Embryonic facial prominence (tissue), 1 donor: ENCODE results near the gene KIF26B.

Experiments used
- DNase-seq: peaks from one replicate; pipeline ENCODE4 v3.0.0-alpha.2; 2016; ENCODE audit errors: extremely low spot score

KIF26B gene

DNA sequence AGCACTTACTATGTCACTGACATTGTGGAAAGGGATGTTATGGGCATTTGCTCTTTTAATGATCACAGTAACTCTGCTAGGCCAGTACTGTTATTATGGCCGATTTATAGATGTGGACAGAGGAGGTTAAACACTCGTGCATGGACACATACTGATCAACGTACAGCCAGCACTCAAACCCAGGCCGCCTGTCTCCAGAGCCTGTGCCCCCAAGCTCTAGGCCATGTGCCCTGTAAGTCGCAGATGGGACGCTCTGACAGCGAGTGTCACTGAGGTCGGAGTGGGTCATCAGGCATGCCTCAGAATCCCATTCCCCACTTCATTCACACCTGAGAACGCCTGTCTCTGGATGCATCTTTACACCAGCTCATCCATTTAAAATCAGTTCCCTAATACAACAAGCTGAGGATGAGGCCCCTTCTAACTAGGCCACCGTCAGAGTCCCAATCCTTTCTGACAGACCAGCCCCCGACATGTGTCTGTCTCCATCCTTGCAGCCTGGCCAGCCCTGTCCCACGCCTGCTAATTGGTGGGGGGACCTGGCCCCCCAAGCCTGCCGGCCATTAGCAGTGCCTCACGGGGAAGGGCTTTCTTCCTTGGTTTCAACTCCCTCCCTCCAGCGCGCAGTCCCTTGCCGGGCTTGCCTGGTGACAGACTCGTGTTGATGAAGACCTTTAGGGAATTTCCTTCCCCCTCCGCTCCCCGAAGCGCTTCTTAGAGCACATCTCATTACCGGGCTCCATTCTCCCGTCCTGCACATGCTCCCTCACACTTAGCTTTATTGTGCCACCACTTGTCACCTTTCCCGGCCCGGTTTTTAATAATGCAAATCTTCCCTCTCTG is 436.8 kb downstream of the KIF26B start:
- no peak for DNase-seq

- DNase-seq: no peak
These were observed 437.3 kb downstream of the KIF26B start for GRCh38 chr1:245592189-245592460.

GRCh38 chr1:245598524-245599305 is 443.9 kb downstream of the KIF26B start:
- no peak for DNase-seq

GRCh38 chr1:245599371-245600174 is 444.8 kb downstream of the KIF26B start:
- DNase-seq: no peak

GRCh38 chr1:245600658-245601057 is 445.9 kb downstream of the KIF26B start:
- no peak for DNase-seq

- DNase-seq: no peak
These were observed 448.6 kb downstream of the KIF26B start for GRCh38 chr1:245603311-245603865.

GRCh38 chr1:245604979-245605378 is 450.2 kb downstream of the KIF26B start:
- DNase-seq: no peak

DNA sequence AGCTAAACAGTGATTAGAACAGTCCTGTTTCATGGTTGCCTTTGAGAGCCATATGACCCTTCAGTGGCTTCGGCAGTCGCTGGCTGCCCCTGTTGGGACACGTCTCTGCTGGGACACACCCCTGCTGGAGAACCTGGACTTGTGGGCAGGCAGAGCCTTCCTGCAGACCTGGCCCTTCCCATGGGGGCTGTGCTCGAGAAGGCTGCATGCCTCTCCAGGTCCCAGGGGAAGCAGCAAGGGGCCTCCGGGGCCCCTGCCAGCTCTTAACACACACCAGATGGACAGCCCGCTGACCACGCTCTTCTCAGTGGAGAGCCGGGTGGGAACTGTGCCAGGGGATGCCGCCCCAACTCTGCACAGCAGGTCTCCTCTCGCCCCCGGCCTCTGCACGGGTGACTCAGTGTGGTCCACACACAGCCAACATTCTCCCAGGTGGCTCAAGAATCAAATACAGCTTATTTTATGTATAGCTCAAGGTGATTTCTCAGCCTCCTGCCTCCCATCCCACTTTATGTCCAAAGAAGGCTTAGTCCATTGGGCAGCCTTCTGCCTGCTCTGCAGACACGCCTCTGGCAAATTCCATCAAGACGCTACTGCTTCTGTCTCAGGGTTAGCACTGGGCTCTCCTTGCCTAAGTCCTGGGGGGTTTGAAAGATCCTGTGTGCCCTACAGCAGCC is 450.8 kb downstream of the KIF26B start:
- no peak for DNase-seq

DNA sequence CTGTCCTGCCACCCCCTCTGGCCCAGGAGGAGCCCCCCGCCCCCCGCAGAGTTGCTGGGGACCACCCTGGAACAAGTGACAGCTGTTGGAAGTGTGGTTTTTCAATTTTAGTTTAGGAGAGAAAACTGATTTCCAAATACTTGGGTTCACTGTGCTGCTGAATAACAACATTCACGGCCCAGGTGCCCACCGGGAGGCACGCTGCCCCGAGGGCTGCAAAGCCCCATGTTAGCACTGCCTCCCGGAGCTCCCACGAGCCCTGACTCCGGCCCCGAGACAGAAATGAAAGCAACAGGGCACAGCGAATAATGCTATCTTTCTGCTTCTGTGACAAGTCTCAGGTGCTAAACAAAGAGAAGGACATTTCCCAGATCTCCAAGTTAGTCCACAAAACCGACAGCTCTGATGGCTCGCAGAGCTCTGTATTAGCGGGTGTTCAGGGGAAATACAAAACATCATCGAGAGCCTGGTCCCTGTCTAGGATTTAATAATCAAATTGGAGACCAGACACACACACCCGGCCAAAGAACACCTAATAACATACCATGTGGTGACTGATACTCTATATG is 451.5 kb downstream of the KIF26B start:
- DNase-seq: no peak

DNA sequence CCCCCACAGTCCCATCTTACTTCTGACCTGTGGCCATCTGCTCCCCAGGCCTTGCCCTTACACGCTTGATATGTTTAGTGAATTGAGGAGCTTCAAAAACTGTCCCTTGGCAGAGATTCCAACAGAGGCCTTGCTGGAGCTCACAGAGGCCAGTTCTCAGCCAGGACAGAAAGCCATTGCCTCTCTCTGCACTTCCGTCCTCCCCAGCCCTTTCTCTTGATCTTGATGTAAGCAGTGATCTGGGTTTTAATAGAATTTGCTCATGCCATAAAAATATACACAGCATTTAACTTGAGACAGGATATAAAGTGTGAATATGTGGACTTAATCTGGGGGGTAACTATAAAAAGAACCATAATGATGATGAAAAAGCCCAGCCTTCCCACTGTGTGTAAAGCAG is 453.5 kb downstream of the KIF26B start:
- DNase-seq: no peak

- DNase-seq: no peak
These were observed 454.8 kb downstream of the KIF26B start for GRCh38 chr1:245609354-245610150.

GRCh38 chr1:245611251-245611650 is 456.5 kb downstream of the KIF26B start:
- DNase-seq: no peak

DNA sequence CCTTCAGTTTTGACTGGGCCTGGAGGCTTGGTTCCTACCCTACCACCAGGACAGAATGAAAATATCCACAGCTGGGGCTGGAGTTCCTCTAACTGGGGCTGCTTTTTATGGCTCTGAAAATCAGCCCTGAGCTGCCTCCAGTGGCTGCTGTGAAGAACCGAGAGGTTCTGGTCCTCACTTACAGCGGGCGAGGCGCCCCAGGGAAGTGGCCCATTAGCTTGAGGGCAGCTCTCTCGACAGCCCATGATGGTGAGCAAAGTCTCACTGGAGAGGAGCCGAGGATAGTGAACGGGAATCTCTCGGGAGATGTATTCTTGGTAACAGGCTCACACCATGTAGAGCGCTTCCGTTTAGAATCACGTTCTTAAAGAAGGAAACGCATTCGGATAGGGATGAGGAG is 459.7 kb downstream of the KIF26B start:
- no peak for DNase-seq

GRCh38 chr1:245615001-245615400 is 460.2 kb downstream of the KIF26B start:
- no peak for DNase-seq

- no peak for DNase-seq
These were observed 466.8 kb downstream of the KIF26B start for GRCh38 chr1:245621589-245621988.

DNA sequence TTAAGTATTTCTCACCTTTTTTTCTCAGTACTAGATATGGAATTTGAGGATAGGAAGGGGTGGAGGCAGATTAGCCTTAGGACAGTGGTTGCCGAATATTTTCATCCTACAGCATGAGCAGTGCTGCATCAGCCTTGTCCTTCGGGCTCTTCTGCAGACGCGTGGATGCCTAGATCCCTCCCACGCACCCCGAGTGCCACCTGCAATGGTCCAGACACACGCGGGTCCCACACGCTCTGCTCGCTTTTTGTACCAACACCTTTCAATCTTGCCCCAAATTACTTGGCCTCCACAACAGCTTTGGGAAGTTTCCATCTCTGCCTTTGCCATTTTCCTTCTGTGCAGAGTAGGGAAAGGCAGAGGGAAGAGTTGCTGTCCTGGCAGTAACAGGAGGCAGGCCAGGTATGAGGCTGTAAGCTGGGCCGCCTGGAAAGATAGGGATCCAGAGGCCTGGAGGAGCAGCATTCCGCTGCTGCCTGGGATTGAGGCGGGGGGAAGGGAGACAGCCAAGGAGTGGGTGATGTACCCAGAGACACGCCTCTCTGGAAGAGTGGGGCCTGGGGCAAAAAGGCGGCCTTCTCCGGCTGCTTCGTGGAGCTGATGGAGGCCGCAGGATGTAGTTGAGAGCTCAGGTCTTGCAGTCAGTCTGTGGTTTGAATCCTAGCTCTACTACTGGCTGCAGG is 467.7 kb downstream of the KIF26B start:
- no peak for DNase-seq

- DNase-seq: no peak
These were observed 486.6 kb downstream of the KIF26B start for GRCh38 chr1:245641384-245641783.

GRCh38 chr1:245645406-245645805 is 490.6 kb downstream of the KIF26B start:
- DNase-seq: no peak

- DNase-seq: no peak
These were observed 491.1 kb downstream of the KIF26B start for GRCh38 chr1:245645894-245646293.
